DOHH2 (cell line): ENCODE data around the gene PACRG.

Source experiments
- H3F3A ChIP-seq: fragments of 200-600 bp; sonication (generic), shearing (Covaris generic); 2 replicates; pipeline ENCODE4 v1.6.0; 2016; ENCODE audit warnings: antibody characterized with exemption, mild to moderate bottlenecking; ENCODE audit not compliant: control insufficient read depth, insufficient read depth
- H3K27ac ChIP-seq: fragments of 200-600 bp; sonication (generic); 2 replicates; pipeline ENCODE4 v1.5.1; 2014; ENCODE audit warnings: low read depth, mild to moderate bottlenecking, low read length, moderate library complexity
- H3K27me3 ChIP-seq: fragments of 200-600 bp; sonication (generic); 2 replicates; pipeline ENCODE4 v1.6.1; 2014; ENCODE audit warnings: mild to moderate bottlenecking, low read length, mixed read lengths; ENCODE audit not compliant: control insufficient read depth
- H3K36me3 ChIP-seq: fragments of 200-600 bp; sonication (generic); 2 replicates; pipeline ENCODE4 v1.6.1; 2014; ENCODE audit warnings: mild to moderate bottlenecking, low read length, moderate library complexity, mixed read lengths; ENCODE audit not compliant: control insufficient read depth
- H3K4me1 ChIP-seq: fragments of 200-600 bp; sonication (generic); 2 replicates; pipeline ENCODE4 v1.6.1; 2014; ENCODE audit warnings: mild to moderate bottlenecking, low read length, mixed read lengths; ENCODE audit not compliant: control insufficient read depth
- H3K4me2 ChIP-seq: fragments of 200-600 bp; sonication (generic); 2 replicates; pipeline ENCODE4 v1.6.0; 2014; ENCODE audit warnings: mild to moderate bottlenecking, low read length, moderate library complexity
- H3K4me3 ChIP-seq: fragments of 200-600 bp; sonication (generic); 2 replicates; pipeline ENCODE4 v1.5.1; 2014; ENCODE audit warnings: mild to moderate bottlenecking, low read length, mixed read lengths
- H3K79me2 ChIP-seq: fragments of 200-600 bp; sonication (generic); 2 replicates; pipeline ENCODE4 v1.6.1; 2014; ENCODE audit warnings: mild to moderate bottlenecking, low read length, mixed read lengths; ENCODE audit not compliant: control insufficient read depth
- H3K9me2 ChIP-seq: fragments of 200-600 bp; sonication (generic); replicated peaks from 2 replicates; pipeline ENCODE4 v1.6.1; 2014; ENCODE audit warnings: mild to moderate bottlenecking, low read length, mixed read lengths; ENCODE audit not compliant: control insufficient read depth
- H3K9me3 ChIP-seq: fragments of 200-600 bp; sonication (generic); 2 replicates; pipeline ENCODE4 v1.6.1; 2014; ENCODE audit warnings: antibody characterized with exemption, low read length, mixed read lengths; ENCODE audit not compliant: control insufficient read depth, insufficient read depth
- H4K20me1 ChIP-seq: fragments of 200-600 bp; sonication (generic); 2 replicates; pipeline ENCODE4 v1.6.0; 2014; ENCODE audit warnings: low read depth, mild to moderate bottlenecking, antibody characterized with exemption, low read length, moderate library complexity; ENCODE audit not compliant: control insufficient read depth, insufficient read depth
- CTCF ChIP-seq: fragments of 200-600 bp; sonication (generic); IDR thresholded peaks from one replicate; pipeline ENCODE4 v1.5.1; 2014; ENCODE audit warnings: antibody characterized with exemption, mild to moderate bottlenecking, low read depth, low read length; ENCODE audit not compliant: poor library complexity, severe bottlenecking
- EZH2phosphoT487 ChIP-seq: fragments of 200-600 bp; sonication (generic); IDR thresholded peaks from 2 replicates; pipeline ENCODE4 v1.6.1; 2017; ENCODE audit warnings: borderline replicate concordance, mild to moderate bottlenecking, antibody characterized with exemption, low read length, moderate library complexity, mixed read lengths

The PACRG gene

GRCh38 chr6:163199371-163199770 is 471.6 kb downstream of the PACRG start:
- Histone ChIP-seq H3K79me2 (no peaks in the 10 kb centered on the region), H3F3A (no peaks in the 10 kb centered on the region), H4K20me1 (no peaks in the 10 kb centered on the region), H3K27ac (no peak overlapping the region), H3K4me2 (no peak overlapping the region), H3K4me1 (no peaks in the 10 kb centered on the region), H3K9me3 (no peaks in the 10 kb centered on the region), H3K27me3 (no peaks in the 10 kb centered on the region), H3K36me3 (no peaks in the 10 kb centered on the region), H3K4me3 (no peak overlapping the region), H3K9me2 (no peaks in the 10 kb centered on the region)
- TF ChIP-seq EZH2phosphoT487: no peak
- TF ChIP-seq CTCF: no peak

- Histone ChIP-seq H3K27ac (no peak overlapping the region), H3K9me3 (no peaks in the 10 kb centered on the region), H4K20me1 (no peaks in the 10 kb centered on the region), H3K79me2 (no peaks in the 10 kb centered on the region), H3K27me3 (no peaks in the 10 kb centered on the region), H3K4me2 (no peak overlapping the region), H3F3A (no peaks in the 10 kb centered on the region), H3K9me2 (no peaks in the 10 kb centered on the region), H3K36me3 (no peaks in the 10 kb centered on the region), H3K4me1 (no peaks in the 10 kb centered on the region), H3K4me3 (no peak overlapping the region)
- TF ChIP-seq CTCF (no peak), EZH2phosphoT487 (no peak)
Measured at GRCh38 chr6:163200289-163200688, 472.5 kb downstream of the PACRG start.

GRCh38 chr6:163200694-163201093 is 472.9 kb downstream of the PACRG start:
- Histone ChIP-seq H3F3A (no peaks in the 10 kb centered on the region), H3K4me2 (no peak overlapping the region), H3K4me1 (no peaks in the 10 kb centered on the region), H3K9me2 (no peaks in the 10 kb centered on the region), H3K4me3 (no peak overlapping the region), H3K9me3 (no peaks in the 10 kb centered on the region), H3K27ac (no peak overlapping the region), H3K27me3 (no peaks in the 10 kb centered on the region), H4K20me1 (no peaks in the 10 kb centered on the region), H3K36me3 (no peaks in the 10 kb centered on the region), H3K79me2 (no peaks in the 10 kb centered on the region)
- TF ChIP-seq CTCF (no peak), EZH2phosphoT487 (no peak)

- Histone ChIP-seq H3F3A (no peaks in the 10 kb centered on the region), H3K79me2 (no peaks in the 10 kb centered on the region), H4K20me1 (no peaks in the 10 kb centered on the region), H3K9me3 (no peaks in the 10 kb centered on the region), H3K4me3 (no peak overlapping the region), H3K9me2 (no peaks in the 10 kb centered on the region), H3K36me3 (no peaks in the 10 kb centered on the region), H3K27me3 (no peaks in the 10 kb centered on the region), H3K4me1 (no peaks in the 10 kb centered on the region), H3K4me2 (no peak overlapping the region), H3K27ac (no peak overlapping the region)
- TF ChIP-seq EZH2phosphoT487 (no peak), CTCF (no peak)
Measured at GRCh38 chr6:163201855-163202254, 474.1 kb downstream of the PACRG start.
